Mucosa of gallbladder (tissue), 1 donor: ENCODE data around the gene TJP2. TPM values are rescaled to one million over a fixed set of nuclear protein-coding genes. Genes with fewer than 3 reads are reported as not detected.

Experiments
- total RNA-seq: library from RNA; stranded (reverse); gene quantifications from one replicate; pipeline ENCODE4 v1.2.1, GENCODE V29; 2021
- donor health status: DM: no; HTN: no; CAD: no.

Gene TJP2
- total RNA-seq, 1 donor from 2014 or later = 116 TPM

Other genes starting within 250 kb of the TJP2 start
- gene PRKACG, start 160.2 kb upstream of the TJP2 start, total RNA-seq = not detected
- gene FXN, start 138.5 kb upstream of the TJP2 start, total RNA-seq = 10.3 TPM
- 10.1 TPM for gene ENTREP1, start 150.9 kb downstream of the TJP2 start, total RNA-seq